ENCODE data around the gene SH3BP5.

SH3BP5 gene

DNA sequence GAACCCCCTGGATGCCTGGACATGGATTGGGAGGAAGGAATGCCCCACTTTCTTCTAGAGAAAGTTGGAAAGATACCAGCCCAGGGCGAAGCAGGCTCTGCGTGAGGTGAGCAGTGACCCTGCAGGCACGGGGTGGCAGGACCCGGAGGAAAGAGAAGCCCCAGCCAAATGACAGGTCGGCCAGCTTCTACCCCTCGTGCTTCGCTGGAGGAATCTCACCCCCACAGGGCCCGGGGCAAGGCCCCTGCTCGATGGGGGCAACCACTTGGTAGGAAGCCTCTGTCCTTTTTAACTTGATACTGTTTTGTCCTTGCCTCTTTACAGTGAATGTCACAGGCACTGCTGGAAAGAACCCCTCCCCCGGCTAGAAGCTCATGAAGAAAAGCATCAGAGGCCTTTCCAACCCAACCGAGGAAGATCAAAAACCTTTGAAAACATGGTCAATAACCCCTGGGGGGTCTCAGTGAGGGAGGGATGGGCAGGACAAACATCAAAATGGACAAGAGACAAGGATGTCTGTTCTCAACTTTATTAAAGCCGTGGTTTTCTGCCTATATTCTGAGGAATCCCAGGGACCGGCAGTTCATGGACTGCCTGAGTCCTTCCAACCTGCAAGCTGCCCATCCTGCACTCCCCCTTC lies 54.4 kb downstream of the SH3BP5 start:
- no peak overlapping the region for H3K4me3 ChIP-seq (ENCODE audit: insufficient read depth in 1 of 2, low read depth in 1 of 2, low read length in 2 of 2)
- no peaks in the 10 kb centered on the region for H3K9me3 ChIP-seq (ENCODE audit: control insufficient read depth, low read length)
- no peaks in the 10 kb centered on the region for H3K27me3 ChIP-seq (ENCODE audit: control insufficient read depth in 1 of 2, insufficient read depth in 1 of 2, low read length in 2 of 2)
- no peak overlapping the region for H3K14ac ChIP-seq (ENCODE audit: low read length in 2 of 2)
- no peak overlapping the region for H3K4me2 ChIP-seq (ENCODE audit: low read length, poor library complexity, severe bottlenecking)
- H3K36me3 ChIP-seq (ENCODE audit: control insufficient read depth in 1 of 2, insufficient read depth in 2 of 2, low read depth in 1 of 2, low read length in 2 of 2) = peaks cover 0 to 13% of the 10 kb centered on the region in 2 experiments
- no peak overlapping the region for H2BK120ac ChIP-seq (ENCODE audit: low read depth, low read length)
- no peak overlapping the region for H2BK5ac ChIP-seq (ENCODE audit: low read depth, low read length, poor library complexity, severe bottlenecking)
- H2AK5ac ChIP-seq (ENCODE audit: low read length, severe bottlenecking) = no peak overlapping the region
- DNase-seq = no peak
- no peak overlapping the region for H3K27ac ChIP-seq (ENCODE audit: low read length, poor library complexity, severe bottlenecking)
- no peak overlapping the region for H2BK15ac ChIP-seq (ENCODE audit: low read depth, poor library complexity, severe bottlenecking)
- H2AFZ ChIP-seq (ENCODE audit: low read depth, low read length) = no peak overlapping the region
- H3K18ac ChIP-seq (ENCODE audit: low read depth in 1 of 2, low read length in 2 of 2) = no peak overlapping the region
- WGBS = 79% methylated on average over 13 of the region's 13 CpGs
- H3K23ac ChIP-seq (ENCODE audit: low read length in 2 of 2) = no peak overlapping the region
- H3K4me1 ChIP-seq (ENCODE audit: control insufficient read depth, insufficient read depth, low read depth, low read length) = peaks cover 13% of the 10 kb centered on the region
- no peak overlapping the region for H4K91ac ChIP-seq (ENCODE audit: low read length)
- H2BK12ac ChIP-seq (ENCODE audit: low read length in 2 of 2) = no peak overlapping the region
- no peak overlapping the region for H4K8ac ChIP-seq (ENCODE audit: low read length)
- no peak overlapping the region for H3K9ac ChIP-seq (ENCODE audit: low read length)
- no peak overlapping the region for H3K4ac ChIP-seq (ENCODE audit: low read depth in 1 of 2, low read length in 2 of 2)
- peaks cover 18% of the 10 kb centered on the region for H3K79me1 ChIP-seq (replicated peaks; ENCODE audit: low read length, poor library complexity, severe bottlenecking)

DNA sequence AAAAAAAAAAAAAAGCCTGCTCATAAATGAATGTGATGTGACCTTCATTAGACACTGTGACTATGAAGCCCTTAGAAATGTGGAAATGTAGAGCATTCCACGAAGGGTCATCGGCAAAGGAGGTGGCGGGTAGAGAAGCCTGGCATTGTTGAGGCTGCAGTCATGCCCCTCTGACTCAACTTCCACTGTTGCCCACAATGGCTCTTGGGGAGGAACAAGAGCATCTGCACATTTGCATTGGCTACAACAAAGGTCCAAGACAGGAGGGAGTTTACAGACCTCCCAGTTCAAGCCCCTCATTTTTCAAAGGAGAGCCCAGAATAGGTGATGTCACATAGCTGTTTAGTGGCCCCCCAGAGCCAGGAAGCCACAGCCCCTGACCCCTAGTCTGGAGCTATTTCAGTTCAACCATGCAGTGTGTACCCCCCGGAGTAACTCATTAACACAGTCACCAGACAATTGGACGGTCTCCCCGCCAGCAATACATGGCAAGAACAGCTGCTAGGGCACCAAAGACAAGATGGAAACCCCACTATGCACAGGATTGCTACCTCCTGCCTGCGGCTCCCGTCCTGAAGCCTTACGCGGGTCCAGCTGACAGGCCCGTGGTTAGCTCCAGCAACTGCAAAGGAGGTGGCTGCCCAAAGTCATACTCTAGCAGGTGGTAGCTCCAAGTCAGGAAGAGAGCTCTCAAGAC lies 56.2 kb downstream of the SH3BP5 start:
- Histone ChIP-seq H2BK15ac (ENCODE audit: low read depth, poor library complexity, severe bottlenecking) (no peak overlapping the region), H3K79me1 (replicated peaks; ENCODE audit: low read length, poor library complexity, severe bottlenecking) (peaks cover 18% of the 10 kb centered on the region)

DNA sequence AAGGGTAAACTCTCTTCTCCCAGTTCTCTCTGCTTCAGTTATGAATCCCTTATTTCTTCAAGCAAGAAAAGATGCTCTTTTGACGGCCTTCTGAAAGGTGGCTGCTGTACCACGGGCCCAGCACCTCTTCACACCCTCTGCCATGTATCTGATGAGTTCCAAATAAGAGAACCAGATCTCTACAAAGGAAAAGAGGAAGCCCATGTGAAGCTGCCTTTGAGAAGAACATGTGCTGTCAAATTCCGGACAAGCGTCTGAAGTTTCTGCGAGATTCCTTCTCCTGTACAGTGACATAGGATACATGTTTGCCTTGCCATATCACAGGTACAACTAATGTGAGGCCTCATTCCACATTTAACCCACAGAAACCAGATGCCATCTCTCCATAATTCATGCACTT lies 59.2 kb downstream of the SH3BP5 start:
- Histone ChIP-seq H3K4me3 (ENCODE audit: insufficient read depth in 1 of 2, low read depth in 1 of 2, low read length in 2 of 2) (no peak overlapping the region), H3K9me3 (ENCODE audit: control insufficient read depth, low read length) (no peaks in the 10 kb centered on the region), H3K36me3 (ENCODE audit: control insufficient read depth in 1 of 2, insufficient read depth in 2 of 2, low read depth in 1 of 2, low read length in 2 of 2) (peaks cover 0 to 21% of the 10 kb centered on the region in 2 experiments), H2BK120ac (ENCODE audit: low read depth, low read length) (no peak overlapping the region), H4K91ac (ENCODE audit: low read length) (no peak overlapping the region), H3K79me1 (replicated peaks; ENCODE audit: low read length, poor library complexity, severe bottlenecking) (peaks cover 10% of the 10 kb centered on the region), H2BK15ac (ENCODE audit: low read depth, poor library complexity, severe bottlenecking) (no peak overlapping the region), H3K23ac (ENCODE audit: low read length in 2 of 2) (no peak overlapping the region), H3K27me3 (ENCODE audit: control insufficient read depth in 1 of 2, insufficient read depth in 1 of 2, low read length in 2 of 2) (no peaks in the 10 kb centered on the region), H2AK5ac (ENCODE audit: low read length, severe bottlenecking) (no peak overlapping the region), H3K4me1 (ENCODE audit: control insufficient read depth, insufficient read depth, low read depth, low read length) (peaks cover 23% of the 10 kb centered on the region), H3K18ac (ENCODE audit: low read depth in 1 of 2, low read length in 2 of 2) (no peak overlapping the region), H3K4ac (ENCODE audit: low read depth in 1 of 2, low read length in 2 of 2) (no peak overlapping the region), H2BK12ac (ENCODE audit: low read length in 2 of 2) (no peak overlapping the region), H3K14ac (ENCODE audit: low read length in 2 of 2) (no peak overlapping the region), H3K4me2 (ENCODE audit: low read length, poor library complexity, severe bottlenecking) (no peak overlapping the region), H4K8ac (ENCODE audit: low read length) (no peak overlapping the region), H2BK5ac (ENCODE audit: low read depth, low read length, poor library complexity, severe bottlenecking) (no peak overlapping the region), H3K27ac (ENCODE audit: low read length, poor library complexity, severe bottlenecking) (no peak overlapping the region), H2AFZ (ENCODE audit: low read depth, low read length) (no peak overlapping the region), H3K9ac (ENCODE audit: low read length) (no peak overlapping the region)
- no peak for DNase-seq
- 91% methylated on average over 5 of the region's 5 CpGs for WGBS

More for the DNA sequence above, 56.2 kb downstream of the SH3BP5 start:
- DNase-seq = no peak
- no peak overlapping the region for H3K4ac ChIP-seq (ENCODE audit: low read depth in 1 of 2, low read length in 2 of 2)
- peaks cover 0 to 15% of the 10 kb centered on the region in 2 experiments for H3K36me3 ChIP-seq (ENCODE audit: control insufficient read depth in 1 of 2, insufficient read depth in 2 of 2, low read depth in 1 of 2, low read length in 2 of 2)
- no peak overlapping the region for H3K27ac ChIP-seq (ENCODE audit: low read length, poor library complexity, severe bottlenecking)
- no peak overlapping the region for H2BK5ac ChIP-seq (ENCODE audit: low read depth, low read length, poor library complexity, severe bottlenecking)
- 95% methylated on average over 11 of the region's 11 CpGs for WGBS
- no peak overlapping the region for H2BK12ac ChIP-seq (ENCODE audit: low read length in 2 of 2)
- H4K8ac ChIP-seq (ENCODE audit: low read length) = no peak overlapping the region
- H2BK120ac ChIP-seq (ENCODE audit: low read depth, low read length) = no peak overlapping the region
- H3K4me3 ChIP-seq (ENCODE audit: insufficient read depth in 1 of 2, low read depth in 1 of 2, low read length in 2 of 2) = no peak overlapping the region
- H3K9ac ChIP-seq (ENCODE audit: low read length) = no peak overlapping the region
- H3K4me1 ChIP-seq (ENCODE audit: control insufficient read depth, insufficient read depth, low read depth, low read length) = peaks cover 13% of the 10 kb centered on the region
- no peak overlapping the region for H3K18ac ChIP-seq (ENCODE audit: low read depth in 1 of 2, low read length in 2 of 2)
- H4K91ac ChIP-seq (ENCODE audit: low read length) = no peak overlapping the region
- H2AK5ac ChIP-seq (ENCODE audit: low read length, severe bottlenecking) = no peak overlapping the region
- H3K27me3 ChIP-seq (ENCODE audit: control insufficient read depth in 1 of 2, insufficient read depth in 1 of 2, low read length in 2 of 2) = no peaks in the 10 kb centered on the region
- H3K23ac ChIP-seq (ENCODE audit: low read length in 2 of 2) = no peak overlapping the region
- no peak overlapping the region for H3K4me2 ChIP-seq (ENCODE audit: low read length, poor library complexity, severe bottlenecking)
- no peak overlapping the region for H2AFZ ChIP-seq (ENCODE audit: low read depth, low read length)
- no peak overlapping the region for H3K14ac ChIP-seq (ENCODE audit: low read length in 2 of 2)
- H3K9me3 ChIP-seq (ENCODE audit: control insufficient read depth, low read length) = no peaks in the 10 kb centered on the region

DNA sequence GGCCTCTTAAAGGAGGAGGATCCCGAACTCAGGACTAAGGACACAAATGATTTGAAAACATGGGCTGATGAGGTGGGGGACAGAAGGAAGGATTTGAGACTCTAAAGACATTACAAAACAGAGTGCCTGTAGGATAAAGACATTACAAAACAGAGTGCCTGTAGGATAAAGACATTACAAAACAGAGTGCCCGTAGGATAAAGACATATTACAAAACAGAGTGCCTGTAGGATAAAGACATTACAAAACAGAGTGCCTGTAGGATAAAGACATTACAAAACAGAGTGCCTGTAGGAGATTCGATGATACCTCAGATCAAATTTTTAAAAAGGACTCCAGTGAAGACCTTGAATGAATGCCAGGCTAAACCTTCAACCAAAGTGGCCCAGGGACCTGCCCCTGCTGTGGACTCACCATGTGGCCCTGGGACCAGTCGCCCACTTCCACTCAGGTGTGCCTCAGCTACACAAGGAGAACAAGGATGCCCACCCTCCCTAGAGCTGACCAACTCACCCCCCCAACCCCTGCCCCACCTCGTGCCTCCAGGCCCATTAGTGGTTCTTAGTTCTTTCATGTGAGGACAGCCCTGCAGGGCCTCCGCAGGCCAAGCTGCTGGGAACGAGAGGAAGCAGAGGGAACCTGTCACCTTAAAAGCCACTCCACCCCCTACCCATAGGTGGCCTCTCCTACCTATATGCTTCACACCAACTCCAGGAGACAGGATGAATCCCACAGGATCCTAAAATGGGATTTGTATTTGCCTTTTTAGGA lies 59.8 kb downstream of the SH3BP5 start:
- 81% methylated on average over 6 of the region's 7 CpGs for WGBS
- Histone ChIP-seq H3K9me3 (ENCODE audit: control insufficient read depth, low read length) (no peaks in the 10 kb centered on the region), H3K27me3 (ENCODE audit: control insufficient read depth in 1 of 2, insufficient read depth in 1 of 2, low read length in 2 of 2) (no peaks in the 10 kb centered on the region), H3K23ac (ENCODE audit: low read length in 2 of 2) (no peak overlapping the region), H3K27ac (ENCODE audit: low read length, poor library complexity, severe bottlenecking) (no peak overlapping the region), H2AK5ac (ENCODE audit: low read length, severe bottlenecking) (no peak overlapping the region), H2BK12ac (ENCODE audit: low read length in 2 of 2) (no peak overlapping the region), H3K9ac (ENCODE audit: low read length) (no peak overlapping the region), H3K18ac (ENCODE audit: low read depth in 1 of 2, low read length in 2 of 2) (no peak overlapping the region), H4K91ac (ENCODE audit: low read length) (no peak overlapping the region), H3K79me1 (replicated peaks; ENCODE audit: low read length, poor library complexity, severe bottlenecking) (peaks cover 9% of the 10 kb centered on the region), H2BK5ac (ENCODE audit: low read depth, low read length, poor library complexity, severe bottlenecking) (no peak overlapping the region), H3K4me3 (ENCODE audit: insufficient read depth in 1 of 2, low read depth in 1 of 2, low read length in 2 of 2) (no peak overlapping the region), H3K14ac (ENCODE audit: low read length in 2 of 2) (no peak overlapping the region), H2BK15ac (ENCODE audit: low read depth, poor library complexity, severe bottlenecking) (no peak overlapping the region), H3K4ac (ENCODE audit: low read depth in 1 of 2, low read length in 2 of 2) (no peak overlapping the region), H3K4me1 (ENCODE audit: control insufficient read depth, insufficient read depth, low read depth, low read length) (peaks cover 24% of the 10 kb centered on the region), H3K4me2 (ENCODE audit: low read length, poor library complexity, severe bottlenecking) (no peak overlapping the region), H2BK120ac (ENCODE audit: low read depth, low read length) (no peak overlapping the region), H4K8ac (ENCODE audit: low read length) (no peak overlapping the region), H2AFZ (ENCODE audit: low read depth, low read length) (no peak overlapping the region), H3K36me3 (ENCODE audit: control insufficient read depth in 1 of 2, insufficient read depth in 2 of 2, low read depth in 1 of 2, low read length in 2 of 2) (peaks cover 0 to 22% of the 10 kb centered on the region in 2 experiments)
- no peak for DNase-seq

Data from mesenchymal stem cell (in vitro differentiated cells and primary cell).